ENCODE results near the gene GLS.
A peak's percentile ranks its signal among the peaks of the same experiment; 100 is the strongest.

Gene GLS

DNA sequence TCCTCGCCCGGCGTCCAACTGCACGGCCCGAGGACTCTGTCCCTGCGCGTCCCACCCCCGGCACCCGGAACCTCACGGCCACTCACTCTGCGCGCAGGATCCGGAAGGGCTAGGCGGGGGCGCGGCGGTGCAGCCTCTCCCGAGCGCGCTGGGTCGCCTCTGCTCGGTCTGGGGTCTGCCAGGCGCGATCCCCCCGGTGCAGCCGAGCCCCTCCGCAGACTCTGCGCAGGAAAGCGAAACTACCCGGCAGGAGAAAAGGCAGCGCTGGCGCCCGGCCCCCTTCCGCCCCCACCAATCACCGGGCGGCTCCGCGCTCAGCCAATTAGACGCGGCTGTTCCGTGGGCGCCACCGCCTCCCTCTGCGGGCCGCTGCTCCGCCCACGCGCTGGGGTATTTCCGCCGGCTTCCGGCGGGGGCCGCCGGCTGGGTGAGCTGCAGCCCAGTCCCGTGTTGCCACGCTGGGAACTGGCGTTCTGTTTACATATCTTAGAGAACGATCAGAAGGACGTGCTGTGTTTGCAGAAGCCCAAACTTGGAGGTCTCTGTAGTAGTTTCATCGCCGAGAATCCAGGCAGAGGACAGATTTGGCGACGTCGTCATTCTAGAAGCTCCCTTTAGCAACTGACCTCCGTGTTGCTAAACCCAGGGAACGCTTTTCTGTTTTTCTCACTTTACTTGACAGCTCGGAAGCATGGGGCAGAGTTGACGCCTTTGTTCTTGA lies 133.5 kb downstream of the GLS start, which contains the start of gene STAT1:
TSS of gene STAT1 (minus strand) at position 240 of the 721 bp plus-strand sequence. CDS start 4,168 bp downstream, outside the sequence.
- DNase-seq (ENCODE audit: low read depth in 2 of 2): peak; percentile 94 to 97

DNA sequence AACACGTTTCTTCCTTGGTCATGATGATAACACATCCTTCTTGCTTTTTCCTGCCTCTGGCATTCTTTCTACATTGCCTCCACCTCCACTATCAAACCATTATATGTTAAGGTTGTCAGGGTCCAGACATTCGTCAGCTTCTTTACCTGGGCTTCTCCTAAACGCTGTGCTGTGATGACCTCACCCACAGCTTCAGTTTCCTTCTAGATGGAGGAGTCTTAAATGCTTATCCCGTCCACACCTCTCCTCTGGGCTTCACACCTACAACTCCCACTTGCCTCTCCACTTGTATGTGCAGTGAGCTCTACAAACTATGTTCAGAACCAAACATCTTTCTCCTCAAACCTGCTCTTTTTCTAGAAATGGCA lies 134.0 kb downstream of the GLS start:
- DNase-seq (ENCODE audit: low read depth in 2 of 2): no peak
